ENCODE measurements around the gene GPR62. TPM values are rescaled to one million over a fixed set of nuclear protein-coding genes. Genes with fewer than 3 reads are reported as not detected.

The GPR62 gene
- total and polyA plus RNA-seq, 11 donors, result 0.06 to 0.27 (median 0.20) TPM; not detected in 4

DNA sequence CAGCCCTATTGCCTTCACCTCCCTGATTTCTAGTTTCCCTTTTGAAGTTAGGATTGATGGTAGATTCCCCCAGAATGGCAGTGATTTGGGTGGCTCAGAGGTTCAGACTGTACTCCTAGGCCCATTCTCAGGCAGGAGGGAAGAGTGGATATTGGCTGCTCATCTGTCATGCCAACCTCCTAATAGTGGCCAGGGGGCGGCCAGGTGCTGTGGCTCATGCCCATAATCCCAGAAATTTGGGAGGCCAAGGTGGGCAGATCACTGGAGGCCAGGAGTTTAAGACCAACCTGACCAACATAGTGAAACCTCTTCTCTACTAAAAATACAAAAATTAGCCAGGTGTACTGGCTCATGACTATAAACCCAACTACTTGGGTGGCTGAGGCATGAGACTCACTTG is 24.7 kb upstream of the GPR62 start:
- peaks cover 0 to 33% (median 23%) of the 10 kb centered on the region in 9 donors for H3K36me3 ChIP-seq
- no peak overlapping the region for H3K27ac ChIP-seq
- H3K27me3 ChIP-seq, result no peaks in the 10 kb centered on the region
- DNase-seq (no peak), ATAC-seq (no peak)
- TF ChIP-seq POLR2A (IDR thresholded peaks at IDR 0.05) (no peak), CTCF (IDR thresholded peaks at IDR 0.05) (no peak)
- intact Hi-C loops (cut with DNase I), result no loop called here
- H3K4me1 ChIP-seq, result no peaks in the 10 kb centered on the region
- no peak overlapping the region for H3K4me3 ChIP-seq
- 98 to 100% (median 100%) methylated on average over 1 of the region's 1 CpG for WGBS, 4 donors
- no peaks in the 10 kb centered on the region for H3K9me3 ChIP-seq

GRCh38 chr3:51931756-51932155 is 23.4 kb upstream of the GPR62 start:
- H3K36me3 ChIP-seq, result peaks cover 0 to 46% (median 36%) of the 10 kb centered on the region in 9 donors
- DNase-seq (no peak), ATAC-seq (no peak)
- intact Hi-C loops (cut with DNase I), result no loop called here
- no peak overlapping the region for H3K4me3 ChIP-seq
- TF ChIP-seq CTCF (IDR thresholded peaks at IDR 0.05) (no peak), POLR2A (IDR thresholded peaks at IDR 0.05) (no peak)
- no peak overlapping the region for H3K27ac ChIP-seq
- H3K4me1 ChIP-seq, result no peaks in the 10 kb centered on the region
- H3K9me3 ChIP-seq, result no peaks in the 10 kb centered on the region
- H3K27me3 ChIP-seq, result no peaks in the 10 kb centered on the region
- 88 to 94% (median 92%) methylated on average over 6 of the region's 6 CpGs for WGBS, 4 donors

DNA sequence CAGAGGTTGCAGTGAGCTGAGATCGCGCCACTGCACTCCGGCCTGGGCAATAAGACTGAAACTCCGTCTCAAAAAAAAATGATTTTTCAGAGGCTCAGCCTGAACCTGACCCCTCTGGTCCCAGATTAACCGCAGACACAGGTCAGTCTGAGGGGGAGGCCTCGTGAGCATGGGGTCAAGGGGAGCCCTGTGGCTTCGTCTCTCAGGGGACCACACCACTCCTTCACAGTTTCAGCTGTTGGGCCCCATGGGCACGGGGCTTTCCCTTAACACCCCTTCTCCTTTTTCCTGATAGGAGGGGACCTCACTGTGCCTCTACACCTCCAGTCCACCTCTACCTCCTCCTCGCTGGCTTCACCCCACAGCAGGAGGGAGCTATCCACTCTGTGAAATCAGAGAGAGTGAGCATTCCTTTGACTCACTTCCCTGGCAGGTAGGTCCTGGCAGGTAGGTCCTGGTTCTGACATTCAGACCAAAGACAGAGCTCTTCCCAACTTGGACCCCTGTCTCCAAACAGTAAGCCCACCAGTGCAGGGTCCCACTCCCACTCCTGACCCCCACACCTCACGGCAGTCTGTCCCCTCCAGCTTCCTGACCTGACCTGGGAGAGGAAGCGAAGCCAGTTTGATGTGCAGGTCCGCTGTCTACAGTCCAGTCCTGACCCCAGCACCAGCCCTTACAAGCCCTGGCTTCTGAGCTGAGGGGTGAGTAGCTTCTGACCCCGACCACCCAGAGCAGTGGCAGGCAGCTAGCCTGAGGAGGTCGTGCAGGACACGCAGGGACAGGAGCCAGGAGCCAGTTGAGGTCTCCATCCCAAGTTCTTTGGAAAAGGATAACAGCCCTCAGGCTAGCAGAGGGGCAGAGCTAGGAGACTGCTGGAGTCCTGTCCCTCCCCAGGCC is 22.5 kb upstream of the GPR62 start:
- H3K36me3 ChIP-seq, result peaks cover 0 to 55% (median 44%) of the 10 kb centered on the region in 9 donors
- H3K27ac ChIP-seq, result no peak overlapping the region
- DNase-seq, result no peak
- TF ChIP-seq POLR2A (IDR thresholded peaks at IDR 0.05) (no peak), CTCF (IDR thresholded peaks at IDR 0.05) (no peak)
- ATAC-seq, result no peak
- H3K4me1 ChIP-seq, result no peaks in the 10 kb centered on the region
- intact Hi-C loops (cut with DNase I), result no loop called here
- H3K27me3 ChIP-seq, result no peaks in the 10 kb centered on the region
- no peaks in the 10 kb centered on the region for H3K9me3 ChIP-seq
- WGBS, 4 donors, result 93 to 95% (median 94%) methylated on average over 13 to 15 of the region's 15 CpGs
- no peak overlapping the region for H3K4me3 ChIP-seq

DNA sequence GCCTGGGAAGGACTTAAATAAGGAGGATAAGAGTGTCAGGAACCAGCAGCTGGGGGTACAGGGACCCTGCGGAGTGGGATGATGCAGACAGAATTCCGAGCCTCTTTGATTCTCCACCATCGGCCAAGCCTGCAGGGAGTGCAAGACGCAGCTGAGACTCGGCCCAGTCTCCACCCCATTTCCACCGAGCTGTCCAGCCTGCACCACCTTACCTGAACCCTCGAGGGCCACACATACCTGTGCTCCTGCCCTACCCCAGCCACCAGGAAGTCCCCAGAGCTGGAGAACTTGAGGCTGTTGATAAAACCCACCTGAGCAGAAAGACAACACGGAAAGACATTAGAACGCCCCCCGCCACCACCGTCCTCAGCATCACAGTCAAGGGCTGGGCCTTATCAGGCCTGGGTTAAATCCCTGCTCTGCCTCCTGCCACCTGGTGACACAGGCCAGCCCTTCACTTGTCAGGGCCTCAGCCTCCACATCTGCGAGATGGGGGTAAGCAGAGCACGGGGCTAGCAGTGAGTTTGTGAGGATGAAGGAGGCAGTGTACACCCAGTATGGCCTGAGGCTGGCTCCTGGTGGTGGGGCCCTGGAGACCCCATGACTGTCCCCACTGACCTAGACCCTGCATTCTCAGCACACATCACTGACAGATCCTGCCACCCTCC is 21.6 kb upstream of the GPR62 start:
- Histone ChIP-seq H3K27me3 (no peaks in the 10 kb centered on the region), H3K4me3 (no peak overlapping the region), H3K27ac (no peak overlapping the region), H3K9me3 (no peaks in the 10 kb centered on the region), H3K4me1 (no peaks in the 10 kb centered on the region), H3K36me3 (peaks cover 0 to 64% (median 48%) of the 10 kb centered on the region in 9 donors)
- WGBS, 4 donors, result 84 to 93% (median 91%) methylated on average over 11 to 13 of the region's 13 CpGs
- no peak for ATAC-seq
- TF ChIP-seq POLR2A (IDR thresholded peaks at IDR 0.05) (no peak), CTCF (IDR thresholded peaks at IDR 0.05) (no peak)
- DNase-seq, result no peak
- intact Hi-C loops (cut with DNase I), result no loop called here
